ENCODE data around the gene CYLD.

Gene CYLD

GRCh38 chr16:50848755-50849514 lies 107.0 kb downstream of the CYLD start:
- DNase-seq = no peak

Measured in activated CD4-positive, alpha-beta T cell treated with anti-CD3 and anti-CD28 coated beads, Interleukin-2, Interleukin-6, amounts not matched to agents 100 ng/mL and 50 ng/mL, durations not matched to agents 16 hours and 8 hours (primary cell).